Measurements from ENCODE around the gene INSL3. TPM values are rescaled to one million over a fixed set of nuclear protein-coding genes. Genes with fewer than 3 reads are reported as not detected.

INSL3 gene
- total RNA-seq, 2 donors from 2014 or later = not detected

GRCh38 chr19:17860993-17861360 lies 39.7 kb upstream of the INSL3 start:
- Histone ChIP-seq H3K9me3 (no peaks in the 10 kb centered on the region), H3K36me3 (peaks cover 34% of the 10 kb centered on the region), H3K27me3 (replicated peaks; ENCODE audit: insufficient read depth) (no peaks in the 10 kb centered on the region), H3K4me3 (peak overlapping the region; percentile 96), H3K4me1 (ENCODE audit: control insufficient read depth in 1 of 2, low read depth in 2 of 2) (peaks cover 11 to 23% of the 10 kb centered on the region in 2 donors), H3K27ac (no peak overlapping the region)
- DNase-seq (ENCODE audit: low spot score) (no peak), ATAC-seq (ENCODE audit: insufficient number of reproducible peaks, low FRiP score, low read depth) (no peak)
- no peak for TF ChIP-seq CTCF (IDR thresholded peaks at IDR 0.05)

DNA sequence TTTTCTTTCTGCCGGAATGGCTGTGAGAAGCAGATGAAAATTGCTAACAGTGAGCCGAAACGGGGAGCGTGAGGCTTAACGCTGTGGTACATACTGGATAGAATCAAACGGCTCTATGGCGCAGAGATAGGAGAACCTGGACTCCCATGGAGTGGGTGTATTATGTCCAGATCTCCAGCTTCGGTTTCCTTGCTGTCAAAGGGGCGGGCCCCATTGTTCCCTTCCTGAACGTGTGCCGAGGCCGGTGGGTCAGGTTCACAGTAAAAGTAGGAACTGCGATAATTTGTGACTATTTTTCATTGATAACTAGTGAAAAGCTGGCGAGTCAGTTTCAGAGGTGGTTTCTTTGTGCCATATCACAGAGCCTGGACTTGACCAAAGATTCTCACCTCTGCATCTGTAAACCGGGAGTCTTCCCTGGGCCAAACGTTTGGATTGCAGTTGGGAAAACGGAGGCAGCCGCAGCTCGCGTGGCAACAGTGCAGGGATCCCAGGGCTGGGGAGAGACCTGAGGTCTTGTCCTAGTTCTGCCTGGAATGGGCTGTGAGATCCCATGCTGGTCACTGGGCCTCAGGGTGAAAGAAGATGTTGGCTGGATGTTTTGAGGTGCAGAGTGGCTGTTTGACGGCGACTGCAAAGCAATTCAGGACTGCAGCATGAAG lies 39.1 kb upstream of the INSL3 start:
- Histone ChIP-seq H3K4me3 (peak overlapping the region; percentile 96), H3K27me3 (replicated peaks; ENCODE audit: insufficient read depth) (no peaks in the 10 kb centered on the region), H3K36me3 (peaks cover 34% of the 10 kb centered on the region), H3K9me3 (no peaks in the 10 kb centered on the region), H3K27ac (peak overlapping the region; percentile 71 to 77), H3K4me1 (ENCODE audit: control insufficient read depth in 1 of 2, low read depth in 2 of 2) (peaks cover 11 to 23% of the 10 kb centered on the region in 2 donors)
- no peak for TF ChIP-seq CTCF (IDR thresholded peaks at IDR 0.05)
- no peak for ATAC-seq (ENCODE audit: insufficient number of reproducible peaks, low FRiP score, low read depth)
- no peak for DNase-seq (ENCODE audit: low spot score)

DNA sequence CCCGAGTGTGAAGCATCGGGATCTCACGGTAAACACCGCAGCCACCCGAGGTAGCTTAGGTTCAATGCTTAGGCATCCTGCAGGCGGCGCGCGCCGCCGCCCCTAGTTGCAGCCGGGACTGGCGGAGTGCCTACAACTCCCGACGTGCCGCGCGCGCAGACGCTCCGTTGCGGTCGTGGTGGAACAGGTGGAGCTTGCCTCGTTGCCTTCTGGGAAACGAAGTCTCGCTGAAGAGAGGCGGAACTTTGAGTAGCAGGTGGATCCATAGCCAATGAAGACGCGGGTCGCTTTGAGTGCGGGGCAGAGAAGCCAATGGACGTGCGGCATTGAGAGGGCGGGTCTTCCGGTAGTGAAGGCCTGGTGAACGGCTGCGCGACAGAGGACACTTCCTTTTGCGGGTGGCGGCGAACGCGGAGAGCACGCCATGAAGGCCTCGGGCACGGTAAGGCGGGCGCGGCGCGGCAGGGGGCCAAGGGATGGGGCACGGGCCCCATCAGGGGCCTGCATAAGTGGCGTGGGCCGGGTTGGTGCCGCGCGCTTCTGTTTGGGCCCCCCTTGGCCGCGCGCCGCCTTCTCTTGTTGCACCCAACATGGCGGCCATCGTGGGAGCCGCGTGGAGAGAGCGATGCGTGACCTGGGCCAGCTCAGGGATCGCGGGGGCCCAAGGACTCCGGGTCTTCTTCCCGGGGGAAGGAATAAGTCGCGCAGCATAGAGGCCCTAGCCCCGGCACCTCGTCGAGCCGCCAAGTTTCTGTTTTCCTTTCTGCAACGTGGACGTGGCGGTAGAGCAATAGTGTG lies 38.4 kb upstream of the INSL3 start, which contains the start of gene RPL18A:
RPL18A (plus strand) TSS at position 378 of the 798 bp plus-strand sequence; CDS start at position 425, 47 bp downstream.
- peak within 1 kb of the TSS; percentile 96 for H3K4me3 ChIP-seq
- no peaks in the 10 kb centered on the region for H3K27me3 ChIP-seq (replicated peaks; ENCODE audit: insufficient read depth)
- peaks cover 34% of the 10 kb centered on the region for H3K36me3 ChIP-seq
- peak within 1 kb of the TSS; percentile 71 to 77 for H3K27ac ChIP-seq
- peak; percentile 100 for ATAC-seq (ENCODE audit: insufficient number of reproducible peaks, low FRiP score, low read depth)
- peak; percentile 68 for TF ChIP-seq CTCF (IDR thresholded peaks at IDR 0.05)
- DNase-seq (ENCODE audit: low spot score) = peak; percentile 97
- peaks cover 11 to 23% of the 10 kb centered on the region in 2 donors for H3K4me1 ChIP-seq (ENCODE audit: control insufficient read depth in 1 of 2, low read depth in 2 of 2)
- H3K9me3 ChIP-seq = no peaks in the 10 kb centered on the region

DNA sequence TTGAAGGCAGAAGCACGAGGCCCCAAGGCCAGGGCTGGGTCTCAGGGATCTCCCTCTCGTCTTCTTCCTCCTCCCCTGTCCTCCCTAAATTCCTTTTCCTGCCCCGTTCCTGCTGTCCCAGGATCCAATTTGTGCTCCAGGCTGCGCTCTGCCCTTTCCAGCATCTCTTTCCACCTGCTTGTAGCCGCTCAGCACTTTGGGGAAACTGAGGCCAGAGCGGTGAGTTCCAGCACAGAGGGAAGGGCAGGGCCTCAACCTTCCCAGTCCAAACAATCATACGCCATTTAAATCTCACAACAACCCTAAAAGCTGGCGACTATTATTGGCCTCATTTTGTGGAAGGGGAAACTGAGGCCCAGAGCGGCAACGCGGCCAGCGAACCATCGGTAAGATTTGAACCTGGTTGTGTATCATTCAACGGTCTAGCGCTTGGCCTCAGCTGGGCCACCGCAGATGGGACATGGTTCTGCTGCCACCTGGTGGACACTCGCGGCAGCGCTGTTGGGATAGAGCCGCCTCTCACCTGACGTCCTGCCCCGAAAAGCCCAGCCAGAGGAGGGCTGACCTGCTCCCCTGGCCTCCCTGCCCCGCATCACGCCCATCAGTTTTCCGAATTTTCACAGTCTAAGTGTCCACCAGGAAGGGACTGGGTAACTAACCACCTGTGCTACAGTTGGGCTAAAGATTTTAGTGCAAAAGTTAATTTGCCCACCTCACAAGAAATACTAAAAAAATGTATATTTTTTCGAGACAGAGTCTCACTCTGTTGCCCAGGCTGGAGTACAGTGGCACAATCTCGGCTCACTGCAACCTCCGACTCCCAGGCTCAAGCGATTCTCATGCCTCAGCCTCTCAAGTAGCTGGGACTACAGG lies 34.2 kb upstream of the INSL3 start:
- H3K4me1 ChIP-seq (ENCODE audit: control insufficient read depth in 1 of 2, low read depth in 2 of 2) = peaks cover under 1 to 8% of the 10 kb centered on the region in 2 donors
- TF ChIP-seq CTCF (IDR thresholded peaks at IDR 0.05) = peak; percentile 98

More for the DNA sequence above, 34.2 kb upstream of the INSL3 start:
- H3K36me3 ChIP-seq = no peaks in the 10 kb centered on the region
- no peaks in the 10 kb centered on the region for H3K27me3 ChIP-seq (replicated peaks; ENCODE audit: insufficient read depth)
- no peaks in the 10 kb centered on the region for H3K9me3 ChIP-seq
- no peak overlapping the region for H3K27ac ChIP-seq
- ATAC-seq (ENCODE audit: insufficient number of reproducible peaks, low FRiP score, low read depth) (no peak), DNase-seq (ENCODE audit: low spot score) (no peak)
- no peak overlapping the region for H3K4me3 ChIP-seq

Measured in thoracic aorta (tissue), 2 donors.